SJSA1 (cell line): ENCODE data around the gene ADD2. TPM values are rescaled to one million over a fixed set of nuclear protein-coding genes. Genes with fewer than 3 reads are reported as not detected.
A peak's percentile ranks its signal among the peaks of the same experiment; 100 is the strongest.

Source experiments
- DNase-seq, 2 experiments: peaks; one replicate each; pipeline ENCODE4 v3.0.0-alpha.2; 2015 to 2020; ENCODE audit warnings: low spot score in 2 of 2, low read depth in 1 of 2
- H3K27ac ChIP-seq: fragments of 250-450 bp; sonication (Bioruptor Pico); 2 replicates; pipeline ENCODE4 v1.5.1; 2020; ENCODE audit warnings: mild to moderate bottlenecking, moderate library complexity
- H3K27me3 ChIP-seq: fragments of 250-450 bp; sonication (Bioruptor Pico); replicated peaks from 2 replicates; pipeline ENCODE4 v1.5.1; 2020; ENCODE audit warnings: mild to moderate bottlenecking, moderate library complexity
- H3K36me3 ChIP-seq: fragments of 250-450 bp; sonication (Bioruptor Pico); 2 replicates; pipeline ENCODE4 v1.5.1; 2020; ENCODE audit warnings: mild to moderate bottlenecking
- H3K4me1 ChIP-seq: fragments of 250-450 bp; sonication (Bioruptor Pico); replicated peaks from 2 replicates; pipeline ENCODE4 v1.6.1; 2021; ENCODE audit warnings: mild to moderate bottlenecking
- H3K4me3 ChIP-seq: fragments of 250-450 bp; sonication (Bioruptor Pico); 2 replicates; pipeline ENCODE4 v1.5.1; 2020; ENCODE audit warnings: mild to moderate bottlenecking
- H3K9me3 ChIP-seq: fragments of 250-450 bp; sonication (Bioruptor Pico); replicated peaks from 2 replicates; pipeline ENCODE4 v1.5.1; 2020; ENCODE audit warnings: mild to moderate bottlenecking
- total RNA-seq: library from RNA; depleted of rRNA; stranded (reverse); fragments of >200 nt; shearing (Covaris generic); gene quantifications from 2 replicates; pipeline ENCODE4 v1.2.3, GENCODE V29; 2014

Gene ADD2
- total RNA-seq, 1 experiment from 2014 or later: not detected

GRCh38 chr2:70705160-70705850, 62.7 kb downstream of the ADD2 start:
- no peaks in the 10 kb centered on the region for H3K36me3 ChIP-seq

GRCh38 chr2:70703900-70704549, 64.0 kb downstream of the ADD2 start:
- Histone ChIP-seq H3K27me3 (peaks cover 7% of the 10 kb centered on the region), H3K4me1 (no peaks in the 10 kb centered on the region), H3K36me3 (no peaks in the 10 kb centered on the region), H3K27ac (no peak overlapping the region), H3K4me3 (no peak overlapping the region), H3K9me3 (no peaks in the 10 kb centered on the region)
- DNase-seq: peak in 1 of 2 experiments; percentile 28

More at GRCh38 chr2:70705160-70705850, 62.7 kb downstream of the ADD2 start:
- Histone ChIP-seq H3K4me1 (no peaks in the 10 kb centered on the region), H3K27me3 (peaks cover 5% of the 10 kb centered on the region), H3K27ac (no peak overlapping the region), H3K4me3 (no peak overlapping the region), H3K9me3 (no peaks in the 10 kb centered on the region)
- peak in 1 of 2 experiments; percentile 21 for DNase-seq

- no peaks in the 10 kb centered on the region for H3K9me3 ChIP-seq
- H3K4me3 ChIP-seq: no peak overlapping the region
- DNase-seq: peak in 1 of 2 experiments; percentile 8
- H3K4me1 ChIP-seq: no peaks in the 10 kb centered on the region
- no peak overlapping the region for H3K27ac ChIP-seq
- H3K36me3 ChIP-seq: no peaks in the 10 kb centered on the region
- H3K27me3 ChIP-seq: peaks cover 7% of the 10 kb centered on the region
These were observed 65.1 kb downstream of the ADD2 start for GRCh38 chr2:70702711-70703395.

GRCh38 chr2:70698847-70699246, 69.2 kb downstream of the ADD2 start:
- H3K36me3 ChIP-seq: no peaks in the 10 kb centered on the region
- peaks cover 7% of the 10 kb centered on the region for H3K27me3 ChIP-seq
- no peak overlapping the region for H3K4me3 ChIP-seq
- H3K27ac ChIP-seq: no peak overlapping the region
- no peaks in the 10 kb centered on the region for H3K9me3 ChIP-seq
- no peaks in the 10 kb centered on the region for H3K4me1 ChIP-seq
- peak in 1 of 2 experiments; percentile 3 for DNase-seq

- peaks cover 3% of the 10 kb centered on the region; the same call in 1 of the 2 replicates for H3K27me3 ChIP-seq
- H3K36me3 ChIP-seq: no peaks in the 10 kb centered on the region
- no peak overlapping the region for H3K4me3 ChIP-seq
- H3K4me1 ChIP-seq: no peaks in the 10 kb centered on the region
- H3K27ac ChIP-seq: no peak overlapping the region
- no peaks in the 10 kb centered on the region for H3K9me3 ChIP-seq
- DNase-seq: peak in 1 of 2 experiments; percentile 19
These were observed 70.2 kb downstream of the ADD2 start for GRCh38 chr2:70697603-70698383.

GRCh38 chr2:70696142-70696541, 71.9 kb downstream of the ADD2 start:
- no peak overlapping the region for H3K4me3 ChIP-seq
- no peaks in the 10 kb centered on the region for H3K4me1 ChIP-seq
- no peak overlapping the region for H3K27ac ChIP-seq
- no peaks in the 10 kb centered on the region for H3K9me3 ChIP-seq
- peaks cover 3% of the 10 kb centered on the region; the same call in 1 of the 2 replicates for H3K27me3 ChIP-seq
- DNase-seq: peak in 1 of 2 experiments; percentile 20
- no peaks in the 10 kb centered on the region for H3K36me3 ChIP-seq

- H3K4me3 ChIP-seq: no peak overlapping the region
- H3K9me3 ChIP-seq: no peaks in the 10 kb centered on the region
- peaks cover under 1% of the 10 kb centered on the region; the same call in 1 of the 2 replicates for H3K4me1 ChIP-seq
- H3K36me3 ChIP-seq: no peaks in the 10 kb centered on the region
- DNase-seq: no peak
- no peak overlapping the region for H3K27ac ChIP-seq
- no peaks in the 10 kb centered on the region for H3K27me3 ChIP-seq
These were observed 75.7 kb downstream of the ADD2 start for GRCh38 chr2:70692256-70692655.

GRCh38 chr2:70691497-70692140, 76.4 kb downstream of the ADD2 start:
- H3K4me3 ChIP-seq: no peak overlapping the region
- no peaks in the 10 kb centered on the region for H3K36me3 ChIP-seq
- peak in 1 of 2 experiments; percentile 25 for DNase-seq
- H3K9me3 ChIP-seq: no peaks in the 10 kb centered on the region
- H3K27me3 ChIP-seq: no peaks in the 10 kb centered on the region
- no peak overlapping the region for H3K27ac ChIP-seq
- H3K4me1 ChIP-seq: peaks cover 6% of the 10 kb centered on the region

GRCh38 chr2:70690846-70691245, 77.2 kb downstream of the ADD2 start:
- no peak overlapping the region for H3K4me3 ChIP-seq
- no peaks in the 10 kb centered on the region for H3K27me3 ChIP-seq
- no peaks in the 10 kb centered on the region for H3K36me3 ChIP-seq
- H3K9me3 ChIP-seq: no peaks in the 10 kb centered on the region
- H3K27ac ChIP-seq: no peak overlapping the region
- H3K4me1 ChIP-seq: peaks cover 6% of the 10 kb centered on the region
- peak in 1 of 2 experiments; percentile 16 for DNase-seq

GRCh38 chr2:70688427-70688826, 79.6 kb downstream of the ADD2 start:
- H3K9me3 ChIP-seq: no peaks in the 10 kb centered on the region
- no peaks in the 10 kb centered on the region for H3K27me3 ChIP-seq
- no peaks in the 10 kb centered on the region for H3K36me3 ChIP-seq
- no peak overlapping the region for H3K4me3 ChIP-seq
- H3K4me1 ChIP-seq: peaks cover 6% of the 10 kb centered on the region
- DNase-seq: peak in 1 of 2 experiments; percentile 21
- H3K27ac ChIP-seq: no peak overlapping the region

- no peak overlapping the region for H3K27ac ChIP-seq
- peaks cover 6% of the 10 kb centered on the region for H3K4me1 ChIP-seq
- DNase-seq: no peak
- no peaks in the 10 kb centered on the region for H3K27me3 ChIP-seq
- no peaks in the 10 kb centered on the region for H3K36me3 ChIP-seq
- H3K9me3 ChIP-seq: no peaks in the 10 kb centered on the region
- no peak overlapping the region for H3K4me3 ChIP-seq
These were observed 80.6 kb downstream of the ADD2 start for GRCh38 chr2:70687461-70687795.

- no peak overlapping the region for H3K4me3 ChIP-seq
- H3K36me3 ChIP-seq: no peaks in the 10 kb centered on the region
- DNase-seq: peak; percentile 46 to 73
- peaks cover 6% of the 10 kb centered on the region for H3K4me1 ChIP-seq
- H3K9me3 ChIP-seq: no peaks in the 10 kb centered on the region
- H3K27me3 ChIP-seq: no peaks in the 10 kb centered on the region; the same call in 1 of the 2 replicates
- no peak overlapping the region for H3K27ac ChIP-seq
These were observed 81.2 kb downstream of the ADD2 start for GRCh38 chr2:70686577-70687460.
